Ovary (tissue), 9 donors: Measurements from ENCODE around the gene RASGRP3. TPM values are rescaled to one million over a fixed set of nuclear protein-coding genes. Genes with fewer than 3 reads are reported as not detected.

Experiments
- DNase-seq, 5 donors: peaks; one replicate each; pipeline ENCODE4 v3.0.0-alpha.2; 2019 to 2020
- H3K27ac ChIP-seq, 2 donors: fragments of 200-600 bp; one replicate each; pipeline versions ENCODE4 v1.5.1 to v1.8.0; 2019 to 2022
- H3K27me3 ChIP-seq: fragments of 200-600 bp; one replicate; pipeline ENCODE4 v1.8.0; 2022
- H3K36me3 ChIP-seq: fragments of 200-600 bp; sonication (generic); one replicate; pipeline ENCODE4 v1.5.1; 2019
- H3K4me1 ChIP-seq: one replicate; pipeline ENCODE4 v1.8.1; 2013; ENCODE audit warnings: mild to moderate bottlenecking, moderate library complexity; ENCODE audit not compliant: insufficient read depth
- H3K4me3 ChIP-seq: fragments of 200-600 bp; sonication (generic); one replicate; pipeline ENCODE4 v1.5.1; 2017
- H3K9me3 ChIP-seq, 2 donors: fragments of 200-600 bp in 1 of 2; sonication (generic) in 1 of 2; one replicate each; pipeline versions ENCODE4 v1.5.1 to v1.8.1; 2013 to 2019; ENCODE audit warnings: mild to moderate bottlenecking in 1 of 2, moderate library complexity in 1 of 2
- CTCF ChIP-seq, 3 donors: fragments of 450-650 bp in 2 of 3; fragments of 200-600 bp in 1 of 3; IDR thresholded peaks; one replicate each; pipeline versions ENCODE4 v1.5.1 to v1.8.0; 2016 to 2022; ENCODE audit warnings: antibody characterized with exemption in 3 of 3, mild to moderate bottlenecking in 1 of 3
- EP300 ChIP-seq: sonication (generic); formaldehyde crosslinking; IDR thresholded peaks from one replicate; pipeline ENCODE4 v1.6.1; 2017; ENCODE audit warnings: antibody characterized with exemption
- POLR2A ChIP-seq: fragments of 450-650 bp; IDR thresholded peaks from one replicate; pipeline ENCODE4 v1.6.1; 2017; ENCODE audit warnings: antibody characterized with exemption, mild to moderate bottlenecking, moderate library complexity
- WGBS, 3 donors: extraction: QIAGEN DNeasy Blood & Tissue Kit in 1 of 3; methylation state at CpG; one replicate each; pipeline versions ENCODE4 v1.1.5 to v1.1.7; 2013 to 2017; 5-methylcytosine and 5-hydroxymethylcytosine counted together
- intact Hi-C, 4 donors: fragments of 100-400 bp; cut with DNase I; formaldehyde crosslinking; loops; one replicate each; pipeline versions ENCODE4 v1.11.0 to v1.15.1; 2022 to 2023
- polyA plus RNA-seq, 2 donors: library from polyadenylated mRNA; stranded (reverse); fragments of 200-250 nt in 1 of 2; fragments of 350-450 nt in 1 of 2; fragmentation: Illumina TruSeq in 1 of 2; extraction: RNeasy Lipid Tissue Mini Kit (QIAGEN cat#74804) in 1 of 2; gene quantifications; one replicate each; pipeline ENCODE4 v1.2.3, GENCODE V29; 2013 to 2014
- total RNA-seq, 7 donors: library from RNA; depleted of rRNA in 2 of 7; stranded (reverse); fragments of >200 nt in 2 of 7; fragmentation: NEBNext Ultra II Directional in 3 of 7; extraction: Animal tissue kit (Norgen Biotek cat#: 25700) in 3 of 7; gene quantifications; one replicate each; pipeline versions ENCODE4 v1.1.0 to v1.2.4, GENCODE V29; 2016 to 2023
- donor health status: DM: no; HTN: no; CAD: no; lungs with moderate emphysema.
- donor health status: DM: no; HTN: no; CAD: no.
- donor health status: Bipolar disorder and iron deficiency.
- donor health status: DM: yes; HTN: yes; CAD: no.
- donor health status: DM: no; HTN: no; CAD: no.
- donor health status: DM: yes; HTN: yes; CAD: no.

The RASGRP3 gene
- total and polyA plus RNA-seq, 9 donors, result 1.9 to 6.4 (median 3.0) TPM

GRCh38 chr2:33518929-33519328 is 42.5 kb downstream of the RASGRP3 start:
- DNase-seq, result no peak

GRCh38 chr2:33521791-33522281 is 45.4 kb downstream of the RASGRP3 start:
- 62 to 100% (median 84%) methylated on average over 1 of the region's 1 CpG for WGBS, 3 donors
- no peaks in the 10 kb centered on the region for H3K36me3 ChIP-seq
- H3K9me3 ChIP-seq, result no peaks in the 10 kb centered on the region
- intact Hi-C loops, result loop anchor here in 1 of 4 donors (2.0 kb wide), 1 partner anchor 17 kb away; no protein-coding TSS in a partner anchor
- H3K4me3 ChIP-seq, result no peak overlapping the region
- peaks cover 2% of the 10 kb centered on the region for H3K4me1 ChIP-seq
- H3K27me3 ChIP-seq, result no peaks in the 10 kb centered on the region
- TF ChIP-seq POLR2A (no peak), EP300 (no peak), CTCF (IDR thresholded peaks at IDR 0.05) (no peak)
- H3K27ac ChIP-seq, result no peak overlapping the region
- DNase-seq, result no peak

More at GRCh38 chr2:33518929-33519328, 42.5 kb downstream of the RASGRP3 start:
- Histone ChIP-seq H3K4me1 (peaks cover 2% of the 10 kb centered on the region), H3K4me3 (no peak overlapping the region), H3K36me3 (no peaks in the 10 kb centered on the region), H3K9me3 (no peaks in the 10 kb centered on the region), H3K27me3 (no peaks in the 10 kb centered on the region), H3K27ac (no peak overlapping the region)
- 76 to 91% (median 86%) methylated on average over 1 of the region's 1 CpG for WGBS, 3 donors
- TF ChIP-seq CTCF (IDR thresholded peaks at IDR 0.05) (no peak), EP300 (no peak)
- intact Hi-C loops, result no loop called here

GRCh38 chr2:33522576-33522975 is 46.1 kb downstream of the RASGRP3 start:
- no peak for DNase-seq

GRCh38 chr2:33525666-33526065 is 49.2 kb downstream of the RASGRP3 start:
- WGBS, 3 donors, result 91% methylated on average over 6 of the region's 6 CpGs
- intact Hi-C loops, result no loop called here

More at GRCh38 chr2:33522576-33522975, 46.1 kb downstream of the RASGRP3 start:
- Histone ChIP-seq H3K27me3 (no peaks in the 10 kb centered on the region), H3K4me1 (peaks cover 2% of the 10 kb centered on the region), H3K36me3 (no peaks in the 10 kb centered on the region), H3K9me3 (no peaks in the 10 kb centered on the region), H3K4me3 (no peak overlapping the region), H3K27ac (no peak overlapping the region)
- TF ChIP-seq EP300 (no peak), POLR2A (no peak), CTCF (IDR thresholded peaks at IDR 0.05) (no peak)
- intact Hi-C loops, result no loop called here
- WGBS, 3 donors, result 71 to 82% (median 79%) methylated on average over 4 of the region's 4 CpGs

More at GRCh38 chr2:33525666-33526065, 49.2 kb downstream of the RASGRP3 start:
- Histone ChIP-seq H3K27me3 (no peaks in the 10 kb centered on the region), H3K9me3 (no peaks in the 10 kb centered on the region), H3K36me3 (no peaks in the 10 kb centered on the region), H3K27ac (no peak overlapping the region), H3K4me3 (no peak overlapping the region), H3K4me1 (peaks cover 2% of the 10 kb centered on the region)
- no peak for DNase-seq
- TF ChIP-seq POLR2A (no peak), CTCF (IDR thresholded peaks at IDR 0.05) (no peak), EP300 (no peak)
